Measurements from ENCODE around the gene ZNRF1. TPM values are rescaled to one million over a fixed set of nuclear protein-coding genes. Genes with fewer than 3 reads are reported as not detected.
"Not testable (repeated sequence)": the region's sequence is repeated elsewhere in the genome, so short reads cannot be mapped to it uniquely, and the experiment has no call there.

The ZNRF1 gene
- total RNA-seq, 2 donors from 2014 or later: 15.4 to 23.5 TPM

DNA sequence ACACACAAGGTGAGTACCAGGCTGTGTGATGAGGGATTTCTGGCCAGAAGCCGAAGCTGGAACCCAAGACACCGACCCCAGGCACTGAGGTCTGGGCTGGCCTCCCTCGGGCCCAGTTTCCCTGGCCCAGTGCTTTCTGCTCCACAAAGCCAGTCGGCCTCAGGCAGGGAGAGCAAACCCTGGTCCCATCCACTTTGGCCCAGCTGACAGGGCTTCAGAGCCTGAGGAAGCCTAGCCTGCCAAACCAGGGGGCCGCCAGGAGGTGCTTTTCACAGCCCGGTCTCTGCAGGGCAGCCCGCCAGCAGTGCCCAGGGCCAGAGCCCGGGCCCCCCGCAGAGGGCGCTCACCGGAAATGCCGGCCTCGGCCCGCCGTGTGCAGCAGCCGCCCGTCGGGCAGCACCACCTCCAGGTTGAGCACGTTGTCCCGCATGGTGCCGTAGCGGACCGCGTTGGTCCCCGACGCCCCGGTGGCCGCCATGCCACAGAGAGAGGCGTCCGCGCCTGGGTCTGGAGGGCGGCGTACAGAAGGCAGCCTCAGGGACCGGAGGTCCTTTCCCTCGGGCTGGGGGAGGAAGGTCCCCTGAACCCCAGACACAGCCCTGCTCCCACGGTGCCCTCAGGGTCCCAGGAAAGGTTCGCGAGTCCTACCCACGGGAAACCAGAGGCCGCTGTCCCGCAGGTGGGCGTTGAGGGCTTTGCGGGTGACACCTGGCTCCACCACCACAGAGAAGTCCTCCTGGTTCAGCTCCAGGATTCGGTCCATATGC, 115.5 kb downstream of the ZNRF1 start:
- intact Hi-C loops (cut with DNase I): no loop called here
- DNase-seq (ENCODE audit: low spot score): peak; percentile 78

DNA sequence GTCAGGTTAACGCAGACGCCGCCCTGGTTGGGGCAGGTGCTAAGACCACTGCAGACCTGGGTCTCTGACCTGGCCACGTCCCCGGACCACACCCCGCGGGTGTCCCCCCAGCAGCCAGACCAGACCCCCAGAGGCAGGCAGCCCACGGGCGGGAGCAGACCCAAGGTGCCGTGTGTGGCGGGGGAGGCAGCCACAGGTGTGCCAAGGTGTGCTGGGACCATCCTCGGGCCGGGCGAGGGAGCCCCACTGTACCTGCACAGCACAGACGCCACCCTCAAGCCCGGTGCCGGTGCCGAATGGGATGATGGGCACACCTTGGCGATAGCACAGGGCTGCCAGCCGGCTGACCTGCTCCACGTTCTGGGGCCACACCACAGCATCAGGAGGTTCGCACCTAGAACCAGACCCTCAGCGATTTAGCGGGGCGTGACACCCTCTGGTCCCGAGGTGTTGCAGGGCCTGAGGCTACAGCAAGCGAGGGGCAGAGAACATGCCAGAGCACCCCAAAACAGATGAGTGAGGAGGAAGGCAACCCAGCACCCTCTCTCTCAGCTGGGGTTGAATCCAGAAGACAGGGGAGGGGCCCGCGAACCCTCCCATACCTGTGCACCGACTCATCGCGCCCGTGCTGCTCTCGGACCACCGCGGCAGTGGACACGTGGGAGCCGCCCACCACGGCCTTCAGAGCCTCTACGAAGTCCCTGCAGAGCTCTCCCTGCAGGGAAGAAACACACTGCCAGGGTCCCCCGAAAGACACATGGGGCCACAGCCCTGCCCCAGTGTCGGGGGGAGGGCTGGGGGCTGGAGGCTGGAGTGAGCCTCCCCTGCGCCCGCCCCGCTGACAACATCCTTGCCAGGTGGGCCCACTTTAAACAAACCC, 116.4 kb downstream of the ZNRF1 start:
- intact Hi-C loops (cut with DNase I): no loop called here
- DNase-seq (ENCODE audit: low spot score): peak; percentile 81

DNA sequence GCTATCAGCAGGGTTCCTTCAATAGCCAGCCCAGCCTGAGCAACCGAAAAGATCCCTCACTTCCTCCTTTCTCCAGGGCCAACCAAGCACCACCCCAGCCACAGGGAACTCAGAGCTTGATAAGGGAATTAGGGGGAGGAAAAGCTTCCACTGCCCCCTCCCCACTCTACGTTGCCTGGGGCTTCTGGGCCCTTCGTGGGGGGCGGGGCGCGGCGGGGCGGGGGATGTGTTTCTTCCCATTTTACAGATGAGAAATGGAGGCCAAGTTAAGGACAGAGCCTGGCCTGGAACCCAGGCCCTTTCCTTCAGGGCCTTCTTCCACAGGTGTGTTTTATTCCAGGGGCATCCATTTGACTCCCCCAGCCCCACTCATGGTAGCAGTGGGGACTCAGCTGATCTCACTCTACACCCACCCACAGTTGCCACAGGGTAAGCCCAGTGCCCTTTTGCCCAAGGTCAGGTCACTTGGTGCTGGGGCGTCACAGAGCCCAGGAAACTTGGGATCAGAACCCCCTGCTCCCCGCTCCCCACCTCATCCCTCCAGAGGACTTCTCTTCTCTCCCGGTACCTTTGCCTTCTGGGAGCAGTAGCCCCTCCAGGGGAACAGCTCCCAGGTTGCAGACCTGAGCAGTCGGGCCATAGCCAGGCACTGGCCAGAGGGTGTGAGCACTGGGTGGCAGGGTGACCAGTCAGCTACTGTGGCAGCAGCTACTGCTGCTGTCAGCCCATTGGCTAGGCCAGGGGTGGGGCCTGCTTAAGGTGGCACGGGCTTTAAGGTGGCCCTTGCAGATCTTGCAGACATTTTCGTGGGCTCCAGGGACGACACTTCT, 117.5 kb downstream of the ZNRF1 start, which contains the start of gene LDHD:
LDHD (minus strand) TSS at position 700 of the 830 bp plus-strand sequence; CDS start at position 640, 60 bp downstream.
- DNase-seq (ENCODE audit: low spot score): peak; percentile 90
- intact Hi-C loops (cut with DNase I): no loop called here

DNA sequence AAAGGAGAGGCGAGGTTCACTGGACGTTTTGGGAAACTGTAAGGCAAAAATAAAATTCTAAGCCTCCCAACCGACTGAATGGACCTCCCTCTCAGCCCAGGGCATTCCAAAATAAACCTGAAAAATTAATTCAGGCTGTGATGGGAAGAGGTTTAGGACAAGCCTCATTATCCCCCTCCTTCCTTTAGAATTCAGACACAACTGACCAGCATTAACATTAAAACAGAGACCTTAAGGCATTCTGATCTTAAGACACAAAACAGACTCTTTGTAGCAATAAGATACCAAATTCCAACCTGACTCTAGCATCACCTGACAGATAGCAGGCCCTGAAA, 118.1 kb downstream of the ZNRF1 start:
- DNase-seq (ENCODE audit: low spot score): no peak
- intact Hi-C loops (cut with DNase I): no loop called here

DNA sequence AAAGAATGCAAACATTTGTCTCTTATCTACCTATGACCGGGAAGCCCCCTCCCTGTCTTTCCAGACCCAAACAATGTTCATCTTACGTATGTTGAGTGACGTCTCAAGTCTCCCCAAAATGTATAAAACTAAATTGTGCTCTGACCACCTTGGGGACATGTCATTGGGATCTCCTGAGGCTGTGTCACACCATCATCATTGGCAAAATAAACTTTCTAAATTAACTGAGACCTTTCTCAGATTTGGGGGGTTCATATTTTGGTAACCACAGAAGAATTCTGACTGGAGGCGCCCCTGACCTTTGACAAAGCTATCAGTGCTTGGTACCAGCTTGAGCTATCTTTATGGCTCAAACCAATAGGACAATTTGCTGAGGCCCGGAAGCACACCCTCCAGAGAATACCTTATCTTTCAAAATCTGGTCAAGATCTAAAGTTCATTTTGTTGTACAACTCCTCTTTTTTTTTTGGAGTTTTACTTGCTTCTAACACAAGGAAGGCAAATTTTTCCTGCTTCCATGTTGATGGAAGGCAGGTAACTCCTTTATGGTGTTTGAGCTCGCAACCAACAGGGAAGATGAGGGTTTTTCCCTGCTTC, 120.2 kb downstream of the ZNRF1 start:
- intact Hi-C loops (cut with DNase I): no loop called here
- no peak for DNase-seq (ENCODE audit: low spot score)

DNA sequence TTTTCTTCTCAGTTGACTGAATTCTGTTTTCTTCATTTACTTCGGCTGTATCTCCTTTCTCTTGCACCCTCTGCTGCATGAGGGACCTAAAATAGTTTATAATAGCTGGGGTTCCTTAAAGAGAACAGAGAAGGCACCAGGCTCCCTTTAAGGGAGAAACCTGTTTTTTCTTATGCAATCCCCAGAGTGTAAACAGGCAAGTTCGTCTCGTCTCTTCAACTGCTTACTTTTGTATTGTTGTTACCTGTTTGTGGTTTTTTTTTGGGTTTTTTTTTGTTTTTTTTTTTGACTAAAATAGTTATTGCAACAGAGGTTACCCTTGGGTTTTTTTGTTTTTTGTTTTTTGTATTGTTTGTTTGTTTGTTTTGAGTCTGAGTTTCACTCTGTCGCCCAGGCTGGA, 121.4 kb downstream of the ZNRF1 start:
- DNase-seq (ENCODE audit: low spot score): no peak
- intact Hi-C loops (cut with DNase I): no loop called here

DNA sequence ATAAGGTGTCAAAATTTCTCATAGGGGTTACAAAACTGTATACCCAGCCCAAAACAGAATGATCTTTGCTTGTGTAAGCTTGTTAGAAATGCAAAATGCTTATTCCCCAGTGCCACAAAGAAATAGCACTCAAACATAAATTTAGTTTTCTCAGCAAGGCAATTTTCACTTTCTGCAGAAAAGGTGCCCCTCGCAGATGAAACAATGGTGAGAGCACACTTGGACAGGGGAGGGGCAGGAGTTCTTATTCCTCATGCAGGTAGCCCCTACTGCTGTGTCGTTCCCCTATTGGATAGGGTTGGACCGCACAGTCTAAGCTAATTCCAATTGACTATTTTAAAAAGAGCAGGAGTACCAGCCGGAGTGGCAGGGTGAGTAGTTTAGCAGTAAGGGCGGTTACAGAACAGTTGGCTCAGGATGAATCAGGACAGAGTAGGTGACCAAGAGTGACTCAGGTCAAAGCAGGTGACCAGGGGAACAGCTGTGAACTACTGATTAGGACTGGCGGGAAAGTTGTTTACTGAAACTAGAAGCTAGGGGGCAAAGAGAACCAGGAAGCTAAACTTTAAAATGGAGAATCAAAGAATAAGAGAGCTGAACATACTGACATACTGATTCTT, 123.2 kb downstream of the ZNRF1 start:
- intact Hi-C loops (cut with DNase I): no loop called here
- no peak for DNase-seq (ENCODE audit: low spot score)

DNA sequence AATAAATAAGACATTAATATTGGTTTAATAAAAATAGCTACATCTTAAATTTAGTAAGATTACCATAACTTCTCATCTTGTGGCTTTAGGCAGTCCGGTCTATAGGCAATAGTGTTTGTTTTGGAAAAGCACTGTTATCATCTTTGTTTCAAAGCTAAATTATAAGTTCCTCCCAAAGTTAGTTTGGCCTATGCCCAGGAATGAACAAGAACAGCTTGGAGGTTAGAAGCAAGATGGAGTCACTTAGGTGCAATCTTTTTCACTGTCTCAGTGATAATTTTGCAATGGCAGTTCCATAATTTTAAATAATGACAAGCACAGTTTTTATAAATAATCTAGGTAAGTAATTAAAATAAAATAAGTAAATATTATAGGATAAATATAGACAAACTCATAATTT, 123.8 kb downstream of the ZNRF1 start:
- intact Hi-C loops (cut with DNase I): no loop called here
- DNase-seq (ENCODE audit: low spot score): no peak

DNA sequence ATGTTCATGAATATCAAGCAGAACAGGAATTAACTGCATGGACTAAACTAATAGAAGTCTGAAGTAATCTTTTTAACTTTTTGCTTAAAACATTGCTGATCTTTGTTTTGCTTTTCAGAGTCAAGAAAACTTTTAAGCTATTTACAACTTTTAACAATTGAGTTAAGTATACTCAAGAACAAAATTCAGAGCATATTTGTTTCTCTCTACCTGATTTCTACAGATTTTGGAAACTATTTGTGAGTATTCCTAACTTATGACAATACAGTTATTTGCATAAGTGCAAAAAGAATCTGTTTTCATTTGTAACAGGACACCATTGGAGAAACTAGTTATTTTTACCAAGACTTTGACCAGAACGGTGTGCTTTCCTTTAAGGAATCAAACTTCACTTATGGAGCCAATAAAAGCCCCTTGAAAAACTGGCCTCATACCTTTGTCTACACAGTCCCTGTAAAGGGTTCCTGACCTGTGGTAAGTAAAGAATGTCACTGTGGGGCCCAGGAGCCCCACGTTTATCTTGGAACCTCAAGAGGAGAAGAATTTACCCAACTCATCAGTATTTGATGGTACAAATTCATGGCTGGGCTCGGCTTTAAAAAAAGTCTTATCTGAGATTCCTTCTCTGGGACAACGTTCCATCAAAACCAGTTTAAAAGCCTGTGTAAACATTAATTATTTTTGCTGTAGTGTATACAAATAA, 129.0 kb downstream of the ZNRF1 start:
- intact Hi-C loops (cut with DNase I): no loop called here
- no peak for DNase-seq (ENCODE audit: low spot score)

DNA sequence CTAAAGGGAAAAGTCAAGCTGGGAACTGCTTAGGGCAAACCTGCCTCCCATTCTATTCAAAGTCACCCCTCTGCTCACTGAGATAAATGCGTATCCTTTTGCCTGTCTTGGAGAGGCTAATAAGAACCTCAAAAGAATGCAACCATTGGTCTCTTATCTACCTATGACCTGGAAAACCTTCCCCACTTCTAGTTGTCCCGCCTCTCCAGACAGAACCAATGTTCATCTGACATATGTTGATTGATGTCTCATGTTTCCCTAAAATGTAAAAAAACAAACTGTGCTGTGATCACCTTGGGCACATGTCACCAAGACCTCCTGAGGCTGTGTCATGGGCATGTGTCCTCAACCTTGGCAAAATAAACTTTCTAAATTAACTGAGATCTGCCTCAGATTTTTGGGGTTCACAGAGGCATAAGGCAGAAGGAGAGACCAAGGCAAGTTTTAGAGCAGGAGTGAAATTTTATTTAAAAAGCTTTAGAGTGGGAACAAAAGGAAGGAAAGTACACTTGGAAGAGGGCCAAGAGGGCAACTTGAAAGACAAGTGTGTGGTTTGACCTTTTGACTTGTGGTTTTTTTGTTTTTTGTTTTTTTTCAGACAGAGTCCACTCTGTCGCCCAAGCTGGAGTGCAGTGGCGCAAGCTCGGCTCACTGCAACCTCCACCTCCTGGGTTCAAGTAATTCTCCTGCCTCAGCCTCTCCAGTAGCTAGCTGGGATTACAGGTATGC, 130.8 kb downstream of the ZNRF1 start:
- DNase-seq (ENCODE audit: low spot score); intact Hi-C loops (cut with DNase I): not testable (repeated sequence)

DNA sequence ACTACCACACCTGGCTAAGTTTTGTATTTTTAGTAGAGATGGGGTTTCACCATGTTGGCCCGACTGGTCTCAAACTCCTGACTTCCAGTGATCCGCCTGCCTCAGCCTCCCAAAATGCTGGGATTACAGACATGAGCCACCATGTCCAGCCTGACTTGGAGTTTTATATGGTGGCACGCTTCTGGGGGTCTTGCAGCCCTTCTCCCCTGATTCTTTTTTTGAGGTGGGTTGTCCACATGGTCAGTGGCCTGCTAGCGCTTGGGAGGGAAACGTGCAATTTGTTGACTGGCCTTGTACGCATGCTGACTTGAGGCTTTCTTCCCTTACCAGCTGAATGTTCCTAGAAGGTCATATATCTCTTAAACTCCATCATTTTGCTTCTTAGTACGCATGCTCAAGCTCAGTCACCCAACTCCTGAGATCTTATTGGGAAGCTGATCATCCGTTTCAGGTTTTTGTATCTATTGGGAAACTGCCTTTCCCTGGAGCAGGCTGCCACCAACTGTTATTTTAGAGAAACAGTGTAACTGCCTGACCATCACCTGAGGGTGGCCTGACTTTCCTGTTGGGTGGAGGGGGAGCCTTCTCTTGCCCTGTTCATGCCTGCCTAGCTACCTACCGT, 131.4 kb downstream of the ZNRF1 start:
- intact Hi-C loops (cut with DNase I): no loop called here
- DNase-seq (ENCODE audit: low spot score): no peak

DNA sequence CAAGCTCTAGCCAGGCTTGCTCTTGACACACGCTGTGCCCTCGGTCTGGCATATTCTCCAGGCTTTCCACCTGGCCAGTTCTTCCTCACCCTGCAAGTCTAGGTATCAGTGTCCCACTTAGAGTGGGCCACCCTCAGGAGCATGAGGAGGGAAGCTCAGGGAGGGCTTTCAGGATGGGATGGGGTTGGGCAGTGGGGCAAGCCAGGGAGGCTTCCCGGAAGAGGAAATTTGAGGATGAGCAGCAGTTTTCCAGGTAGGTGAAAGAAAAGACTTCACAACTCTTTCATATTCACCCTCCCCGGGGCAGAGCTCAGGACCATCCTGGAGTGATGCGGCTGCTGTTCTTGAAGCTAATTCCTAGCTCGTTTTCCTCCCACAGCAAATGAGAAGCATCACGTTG, 132.3 kb downstream of the ZNRF1 start:
- intact Hi-C loops (cut with DNase I): no loop called here
- DNase-seq (ENCODE audit: low spot score): no peak

DNA sequence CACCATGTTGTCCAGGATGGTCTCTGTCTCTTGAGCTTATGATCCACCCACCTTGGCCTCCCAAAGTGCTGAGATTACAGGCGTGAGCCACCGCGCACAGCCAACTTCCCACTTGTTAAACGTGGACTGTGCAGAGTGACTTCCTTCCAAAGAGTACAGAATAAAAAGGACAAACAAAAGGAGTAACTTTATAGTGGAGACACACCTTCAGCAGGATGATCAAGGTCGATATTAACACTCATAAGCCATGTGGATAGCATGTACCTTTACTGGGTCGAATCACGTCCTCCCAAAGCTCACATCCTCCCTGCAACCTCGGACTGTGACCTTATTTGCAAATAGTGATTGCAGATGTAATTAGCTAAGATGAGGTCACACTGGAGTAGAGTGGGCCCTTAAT, 139.4 kb downstream of the ZNRF1 start:
- no peak for DNase-seq (ENCODE audit: low spot score)
- intact Hi-C loops (cut with DNase I): no loop called here

DNA sequence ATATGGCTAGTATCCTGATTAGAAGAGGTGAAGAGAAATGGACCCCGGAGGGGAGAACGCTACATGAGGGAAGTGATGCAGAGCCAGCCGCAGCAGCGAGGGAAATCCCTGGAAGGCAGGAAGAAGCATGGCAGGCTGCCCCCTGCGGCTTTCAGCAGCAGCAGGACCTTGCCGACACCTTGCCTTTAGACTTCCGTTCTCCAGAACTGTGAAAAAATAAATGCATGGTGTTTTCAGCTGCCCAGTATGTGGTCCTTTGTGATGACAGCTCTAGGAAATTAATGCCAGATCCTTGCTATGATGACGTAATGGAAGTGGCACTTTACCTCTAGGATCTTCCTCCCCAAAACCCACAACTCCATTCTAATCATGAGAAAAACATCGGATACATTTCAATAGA, 139.8 kb downstream of the ZNRF1 start:
- DNase-seq (ENCODE audit: low spot score): no peak
- intact Hi-C loops (cut with DNase I): no loop called here

DNA sequence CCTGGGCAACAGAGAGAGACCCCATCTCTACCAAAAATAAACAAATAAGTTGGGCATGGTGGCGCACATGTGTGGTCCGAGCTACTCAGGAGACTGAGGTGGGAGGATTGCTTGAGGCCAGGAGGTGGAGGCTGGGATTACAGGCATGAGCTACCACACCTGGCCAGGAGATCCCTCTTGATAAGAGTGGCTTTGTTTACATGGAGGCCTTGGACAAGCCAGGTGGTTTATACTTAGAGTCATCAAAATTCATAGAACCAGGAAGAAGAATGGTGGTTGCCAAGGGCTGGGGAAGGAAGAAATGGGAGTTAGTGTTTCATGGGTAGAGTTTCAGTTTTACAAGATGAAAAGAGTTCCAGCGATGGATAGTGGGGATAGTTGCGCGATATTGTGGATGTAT, 140.7 kb downstream of the ZNRF1 start:
- DNase-seq (ENCODE audit: low spot score): no peak
- intact Hi-C loops (cut with DNase I): no loop called here

DNA sequence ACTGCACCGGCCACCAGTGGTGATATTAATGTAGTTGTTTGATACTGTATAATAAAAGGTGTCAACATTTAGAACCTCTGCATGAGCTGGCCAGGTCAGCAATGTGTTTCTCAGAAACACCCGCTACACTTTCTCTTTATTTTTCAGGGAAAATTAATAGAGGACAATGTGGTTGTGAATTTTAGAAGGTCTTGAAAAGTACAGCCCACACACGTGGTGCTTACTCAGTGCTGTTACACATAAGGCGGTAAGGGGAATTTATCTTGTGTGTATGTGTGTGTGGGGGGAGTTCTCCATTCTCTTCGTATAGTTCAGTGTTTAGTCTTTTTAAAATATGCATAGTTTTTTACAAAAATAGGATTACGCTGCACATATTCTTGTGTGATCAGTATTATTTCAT, 145.1 kb downstream of the ZNRF1 start:
- no peak for DNase-seq (ENCODE audit: low spot score)
- intact Hi-C loops (cut with DNase I): no loop called here

DNA sequence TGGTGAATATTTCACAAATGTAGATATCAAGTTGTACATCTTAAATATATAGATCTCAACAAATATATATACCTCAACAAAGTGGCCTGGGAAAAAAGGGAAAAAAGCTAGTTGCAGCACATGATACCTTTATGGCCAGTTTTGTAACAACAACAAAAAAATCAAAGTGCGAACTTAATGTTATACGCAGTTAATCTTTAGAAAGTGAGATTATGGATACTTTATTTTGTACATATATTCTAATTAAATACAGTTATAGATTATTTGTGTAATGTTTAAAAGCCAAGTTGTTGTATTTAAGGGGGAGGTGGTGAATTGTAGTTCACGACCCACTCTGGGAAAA, 149.1 kb downstream of the ZNRF1 start:
- intact Hi-C loops (cut with DNase I): no loop called here

More for the DNA sequence above, 149.1 kb downstream of the ZNRF1 start:
- DNase-seq (ENCODE audit: low spot score): no peak

Measured in posterior vena cava (tissue), 2 donors.